HepG2 (cell line): ENCODE results near the gene MRPL34.

Experiments used
- ARHGAP35 ChIP-seq: sonication (generic); formaldehyde crosslinking; IDR thresholded peaks from 2 replicates; pipeline ENCODE4 v1.9.0; 2022; ENCODE audit warnings: mild to moderate bottlenecking, inconsistent platforms, moderate library complexity, missing genetic modification reagents, borderline replicate concordance
- CBX5 ChIP-seq: sonication (generic); formaldehyde crosslinking; IDR thresholded peaks from 2 replicates; pipeline ENCODE4 v1.4.0; 2020; ENCODE audit warnings: missing genetic modification reagents, borderline replicate concordance
- HOXA7 ChIP-seq: sonication (generic); formaldehyde crosslinking; IDR thresholded peaks from 2 replicates; pipeline ENCODE4 v1.8.1; 2022; ENCODE audit warnings: mild to moderate bottlenecking, missing genetic modification reagents, moderate library complexity
- JDP2 ChIP-seq: sonication (generic); formaldehyde crosslinking; IDR thresholded peaks from 2 replicates; pipeline ENCODE4 v1.8.1; 2022; ENCODE audit warnings: missing genetic modification reagents, borderline replicate concordance
- JUN ChIP-seq: sonication (generic); formaldehyde crosslinking; IDR thresholded peaks from 2 replicates; pipeline ENCODE4 v1.4.0; 2020; ENCODE audit warnings: mild to moderate bottlenecking, missing genetic modification reagents
- PHF5A ChIP-seq: IDR thresholded peaks from one replicate; pipeline ENCODE4 v1.6.1; 2018; ENCODE audit warnings: low read depth, missing genetic modification reagents; ENCODE audit not compliant: unreplicated experiment
- POLR2G ChIP-seq: fragments of 200-400 bp; formaldehyde crosslinking; IDR thresholded peaks from 2 replicates; pipeline ENCODE4 v1.6.1; 2018; ENCODE audit warnings: mild to moderate bottlenecking, low read depth, low read length, moderate library complexity
- SRSF1 ChIP-seq: fragments of 200-400 bp; formaldehyde crosslinking; optimal IDR thresholded peaks from 2 replicates; pipeline ENCODE3; 2017; ENCODE audit warnings: mild to moderate bottlenecking, low read depth, low read length, moderate library complexity
- SRSF9 ChIP-seq: fragments of 200-400 bp; formaldehyde crosslinking; IDR thresholded peaks from 2 replicates; pipeline ENCODE4 v1.6.1; 2018; ENCODE audit warnings: borderline replicate concordance, mild to moderate bottlenecking, low read depth, low read length; ENCODE audit not compliant: insufficient read depth, poor library complexity, severe bottlenecking
- ZNF512 ChIP-seq: sonication (generic); formaldehyde crosslinking; IDR thresholded peaks from 2 replicates; pipeline ENCODE4 v1.4.0; 2020; ENCODE audit warnings: mild to moderate bottlenecking, missing genetic modification reagents
- TF ChIP-seq, protein P1 (sequence below): sonication (generic); formaldehyde crosslinking; IDR thresholded peaks from 2 replicates; pipeline ENCODE4 v1.5.0; 2020; ENCODE audit warnings: mild to moderate bottlenecking, missing genetic modification reagents, moderate library complexity
- TF ChIP-seq, protein P2 (sequence below): sonication (generic); formaldehyde crosslinking; IDR thresholded peaks from 2 replicates; pipeline ENCODE4 v1.8.1; 2023; ENCODE audit warnings: missing genetic modification reagents, inconsistent platforms, borderline replicate concordance
- TF ChIP-seq, protein P3 (sequence below): conservative IDR thresholded peaks from 2 replicates; pipeline ENCODE4 v1.6.1; 2018; ENCODE audit warnings: missing genetic modification reagents

- TF ChIP-seq POLR2G (no peak), JUN (CRISPR knock-in tag) (no peak), CBX5 (CRISPR knock-in tag) (no peak), SRSF9 (no peak), PHF5A (CRISPR knock-in tag) (no peak), ZNF512 (CRISPR knock-in tag) (no peak), ARHGAP35 (CRISPR knock-in tag) (no peak), HOXA7 (CRISPR knock-in tag) (no peak), JDP2 (CRISPR knock-in tag) (no peak), SRSF1 (no peak)
- TF ChIP-seq, protein P1, sequence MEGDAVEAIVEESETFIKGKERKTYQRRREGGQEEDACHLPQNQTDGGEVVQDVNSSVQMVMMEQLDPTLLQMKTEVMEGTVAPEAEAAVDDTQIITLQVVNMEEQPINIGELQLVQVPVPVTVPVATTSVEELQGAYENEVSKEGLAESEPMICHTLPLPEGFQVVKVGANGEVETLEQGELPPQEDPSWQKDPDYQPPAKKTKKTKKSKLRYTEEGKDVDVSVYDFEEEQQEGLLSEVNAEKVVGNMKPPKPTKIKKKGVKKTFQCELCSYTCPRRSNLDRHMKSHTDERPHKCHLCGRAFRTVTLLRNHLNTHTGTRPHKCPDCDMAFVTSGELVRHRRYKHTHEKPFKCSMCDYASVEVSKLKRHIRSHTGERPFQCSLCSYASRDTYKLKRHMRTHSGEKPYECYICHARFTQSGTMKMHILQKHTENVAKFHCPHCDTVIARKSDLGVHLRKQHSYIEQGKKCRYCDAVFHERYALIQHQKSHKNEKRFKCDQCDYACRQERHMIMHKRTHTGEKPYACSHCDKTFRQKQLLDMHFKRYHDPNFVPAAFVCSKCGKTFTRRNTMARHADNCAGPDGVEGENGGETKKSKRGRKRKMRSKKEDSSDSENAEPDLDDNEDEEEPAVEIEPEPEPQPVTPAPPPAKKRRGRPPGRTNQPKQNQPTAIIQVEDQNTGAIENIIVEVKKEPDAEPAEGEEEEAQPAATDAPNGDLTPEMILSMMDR (CRISPR knock-in tag): no peak
- TF ChIP-seq, protein P2, sequence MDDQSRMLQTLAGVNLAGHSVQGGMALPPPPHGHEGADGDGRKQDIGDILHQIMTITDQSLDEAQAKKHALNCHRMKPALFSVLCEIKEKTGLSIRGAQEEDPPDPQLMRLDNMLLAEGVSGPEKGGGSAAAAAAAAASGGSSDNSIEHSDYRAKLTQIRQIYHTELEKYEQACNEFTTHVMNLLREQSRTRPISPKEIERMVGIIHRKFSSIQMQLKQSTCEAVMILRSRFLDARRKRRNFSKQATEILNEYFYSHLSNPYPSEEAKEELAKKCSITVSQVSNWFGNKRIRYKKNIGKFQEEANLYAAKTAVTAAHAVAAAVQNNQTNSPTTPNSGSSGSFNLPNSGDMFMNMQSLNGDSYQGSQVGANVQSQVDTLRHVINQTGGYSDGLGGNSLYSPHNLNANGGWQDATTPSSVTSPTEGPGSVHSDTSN: no peak
- TF ChIP-seq, protein P3, sequence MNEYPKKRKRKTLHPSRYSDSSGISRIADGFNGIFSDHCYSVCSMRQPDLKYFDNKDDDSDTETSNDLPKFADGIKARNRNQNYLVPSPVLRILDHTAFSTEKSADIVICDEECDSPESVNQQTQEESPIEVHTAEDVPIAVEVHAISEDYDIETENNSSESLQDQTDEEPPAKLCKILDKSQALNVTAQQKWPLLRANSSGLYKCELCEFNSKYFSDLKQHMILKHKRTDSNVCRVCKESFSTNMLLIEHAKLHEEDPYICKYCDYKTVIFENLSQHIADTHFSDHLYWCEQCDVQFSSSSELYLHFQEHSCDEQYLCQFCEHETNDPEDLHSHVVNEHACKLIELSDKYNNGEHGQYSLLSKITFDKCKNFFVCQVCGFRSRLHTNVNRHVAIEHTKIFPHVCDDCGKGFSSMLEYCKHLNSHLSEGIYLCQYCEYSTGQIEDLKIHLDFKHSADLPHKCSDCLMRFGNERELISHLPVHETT: no peak
Observed at GRCh38 chr19:17329366-17330261, 23.9 kb downstream of the MRPL34 start.
